SJSA1 (cell line): Measurements from ENCODE around the gene CEP152. TPM values are rescaled to one million over a fixed set of nuclear protein-coding genes. Genes with fewer than 3 reads are reported as not detected.
A peak's percentile ranks its signal among the peaks of the same experiment; 100 is the strongest.

ENCODE experiments used
- DNase-seq, 2 experiments: peaks; one replicate each; pipeline ENCODE4 v3.0.0-alpha.2; 2015 to 2020; ENCODE audit warnings: low spot score in 2 of 2, low read depth in 1 of 2
- H3K27ac ChIP-seq: fragments of 250-450 bp; sonication (Bioruptor Pico); 2 replicates; pipeline ENCODE4 v1.5.1; 2020; ENCODE audit warnings: mild to moderate bottlenecking, moderate library complexity
- H3K27me3 ChIP-seq: fragments of 250-450 bp; sonication (Bioruptor Pico); replicated peaks from 2 replicates; pipeline ENCODE4 v1.5.1; 2020; ENCODE audit warnings: mild to moderate bottlenecking, moderate library complexity
- H3K36me3 ChIP-seq: fragments of 250-450 bp; sonication (Bioruptor Pico); 2 replicates; pipeline ENCODE4 v1.5.1; 2020; ENCODE audit warnings: mild to moderate bottlenecking
- H3K4me1 ChIP-seq: fragments of 250-450 bp; sonication (Bioruptor Pico); replicated peaks from 2 replicates; pipeline ENCODE4 v1.6.1; 2021; ENCODE audit warnings: mild to moderate bottlenecking
- H3K4me3 ChIP-seq: fragments of 250-450 bp; sonication (Bioruptor Pico); 2 replicates; pipeline ENCODE4 v1.5.1; 2020; ENCODE audit warnings: mild to moderate bottlenecking
- H3K9me3 ChIP-seq: fragments of 250-450 bp; sonication (Bioruptor Pico); replicated peaks from 2 replicates; pipeline ENCODE4 v1.5.1; 2020; ENCODE audit warnings: mild to moderate bottlenecking
- total RNA-seq: library from RNA; depleted of rRNA; stranded (reverse); fragments of >200 nt; shearing (Covaris generic); gene quantifications from 2 replicates; pipeline ENCODE4 v1.2.3, GENCODE V29; 2014

The CEP152 gene
- total RNA-seq, 1 experiment from 2014 or later: 19.5 TPM

- Histone ChIP-seq H3K27me3 (no peaks in the 10 kb centered on the region), H3K4me1 (peaks cover 1% of the 10 kb centered on the region), H3K4me3 (no peak overlapping the region), H3K36me3 (no peaks in the 10 kb centered on the region), H3K27ac (no peak overlapping the region), H3K9me3 (peaks cover 3% of the 10 kb centered on the region; the same call in 1 of the 2 replicates)
- DNase-seq: no peak
Observed at GRCh38 chr15:48828906-48829305, 18.0 kb upstream of the CEP152 start.

- no peaks in the 10 kb centered on the region for H3K27me3 ChIP-seq
- H3K9me3 ChIP-seq: peaks cover 3% of the 10 kb centered on the region; the same call in 1 of the 2 replicates
- DNase-seq: no peak
- H3K27ac ChIP-seq: no peak overlapping the region
- H3K4me3 ChIP-seq: no peak overlapping the region
- peaks cover 6% of the 10 kb centered on the region for H3K4me1 ChIP-seq
- H3K36me3 ChIP-seq: no peaks in the 10 kb centered on the region
Observed at GRCh38 chr15:48828471-48828870, 17.6 kb upstream of the CEP152 start.

- Histone ChIP-seq H3K4me3 (no peak overlapping the region), H3K4me1 (peaks cover 11% of the 10 kb centered on the region), H3K27me3 (no peaks in the 10 kb centered on the region), H3K9me3 (no peaks in the 10 kb centered on the region), H3K27ac (no peak overlapping the region), H3K36me3 (no peaks in the 10 kb centered on the region)
- DNase-seq: no peak
Observed at GRCh38 chr15:48825075-48825474, 14.2 kb upstream of the CEP152 start.

GRCh38 chr15:48823706-48824105, 12.8 kb upstream of the CEP152 start:
- H3K4me3 ChIP-seq: no peak overlapping the region
- H3K27me3 ChIP-seq: no peaks in the 10 kb centered on the region
- H3K27ac ChIP-seq: no peak overlapping the region
- H3K4me1 ChIP-seq: peaks cover 11% of the 10 kb centered on the region
- H3K9me3 ChIP-seq: no peaks in the 10 kb centered on the region
- H3K36me3 ChIP-seq: no peaks in the 10 kb centered on the region
- no peak for DNase-seq

- no peaks in the 10 kb centered on the region for H3K9me3 ChIP-seq
- no peaks in the 10 kb centered on the region for H3K36me3 ChIP-seq
- no peak overlapping the region for H3K27ac ChIP-seq
- H3K4me3 ChIP-seq: no peak overlapping the region
- peaks cover 11% of the 10 kb centered on the region for H3K4me1 ChIP-seq
- H3K27me3 ChIP-seq: no peaks in the 10 kb centered on the region
- peak; percentile 27 to 44 for DNase-seq
Observed at GRCh38 chr15:48823237-48823636, 12.4 kb upstream of the CEP152 start.

GRCh38 chr15:48814286-48814685, 3.4 kb upstream of the CEP152 start:
- peaks cover 4% of the 10 kb centered on the region for H3K36me3 ChIP-seq
- H3K27me3 ChIP-seq: no peaks in the 10 kb centered on the region
- no peaks in the 10 kb centered on the region for H3K9me3 ChIP-seq
- peaks cover 9% of the 10 kb centered on the region for H3K4me1 ChIP-seq
- H3K27ac ChIP-seq: no peak overlapping the region
- no peak overlapping the region for H3K4me3 ChIP-seq
- DNase-seq: no peak

GRCh38 chr15:48811325-48811958, 573 bp upstream of the CEP152 start:
- peak overlapping the region; percentile 66 for H3K4me3 ChIP-seq
- H3K27ac ChIP-seq: no peak overlapping the region
- no peaks in the 10 kb centered on the region for H3K27me3 ChIP-seq
- H3K36me3 ChIP-seq: peaks cover 4% of the 10 kb centered on the region
- no peaks in the 10 kb centered on the region for H3K9me3 ChIP-seq
- peaks cover 15% of the 10 kb centered on the region for H3K4me1 ChIP-seq
- DNase-seq: no peak

- H3K9me3 ChIP-seq: no peaks in the 10 kb centered on the region
- H3K27me3 ChIP-seq: no peaks in the 10 kb centered on the region
- no peak overlapping the region for H3K4me3 ChIP-seq
- H3K4me1 ChIP-seq: peaks cover 15% of the 10 kb centered on the region
- no peak for DNase-seq
- H3K36me3 ChIP-seq: peaks cover 15% of the 10 kb centered on the region
- no peak overlapping the region for H3K27ac ChIP-seq
Observed at GRCh38 chr15:48806151-48806550, 4.7 kb downstream of the CEP152 start.

GRCh38 chr15:48805591-48805990, 5.3 kb downstream of the CEP152 start:
- Histone ChIP-seq H3K27ac (no peak overlapping the region), H3K36me3 (peaks cover 12% of the 10 kb centered on the region)
- DNase-seq: no peak

GRCh38 chr15:48803877-48804276, 7.0 kb downstream of the CEP152 start:
- no peaks in the 10 kb centered on the region for H3K9me3 ChIP-seq
- no peak overlapping the region for H3K27ac ChIP-seq
- peaks cover 11% of the 10 kb centered on the region; the same call in 1 of the 2 replicates for H3K36me3 ChIP-seq
- H3K4me1 ChIP-seq: peaks cover 1% of the 10 kb centered on the region; the same call in 1 of the 2 replicates
- H3K4me3 ChIP-seq: no peak overlapping the region
- H3K27me3 ChIP-seq: no peaks in the 10 kb centered on the region
- DNase-seq: no peak

More at GRCh38 chr15:48805591-48805990, 5.3 kb downstream of the CEP152 start:
- Histone ChIP-seq H3K27me3 (no peaks in the 10 kb centered on the region), H3K9me3 (no peaks in the 10 kb centered on the region), H3K4me3 (no peak overlapping the region), H3K4me1 (peaks cover 15% of the 10 kb centered on the region)

GRCh38 chr15:48802867-48803266, 8.0 kb downstream of the CEP152 start:
- no peaks in the 10 kb centered on the region for H3K9me3 ChIP-seq
- H3K36me3 ChIP-seq: peaks cover 11% of the 10 kb centered on the region; the same call in 1 of the 2 replicates
- no peak overlapping the region for H3K4me3 ChIP-seq
- no peaks in the 10 kb centered on the region for H3K27me3 ChIP-seq
- no peak overlapping the region for H3K27ac ChIP-seq
- H3K4me1 ChIP-seq: no peaks in the 10 kb centered on the region; the same call in 1 of the 2 replicates
- peak; percentile 38 to 56 for DNase-seq

GRCh38 chr15:48802257-48802656, 8.6 kb downstream of the CEP152 start:
- Histone ChIP-seq H3K4me3 (no peak overlapping the region), H3K4me1 (peaks cover 3% of the 10 kb centered on the region), H3K9me3 (no peaks in the 10 kb centered on the region), H3K27ac (no peak overlapping the region), H3K27me3 (no peaks in the 10 kb centered on the region), H3K36me3 (peaks cover 14% of the 10 kb centered on the region)
- no peak for DNase-seq

- Histone ChIP-seq H3K9me3 (no peaks in the 10 kb centered on the region), H3K4me1 (peaks cover 17% of the 10 kb centered on the region), H3K36me3 (peaks cover 20% of the 10 kb centered on the region), H3K27ac (no peak overlapping the region), H3K4me3 (no peak overlapping the region), H3K27me3 (no peaks in the 10 kb centered on the region)
- no peak for DNase-seq
Observed at GRCh38 chr15:48800811-48801455, 9.9 kb downstream of the CEP152 start.

GRCh38 chr15:48800245-48800644, 10.6 kb downstream of the CEP152 start:
- no peaks in the 10 kb centered on the region for H3K27me3 ChIP-seq
- peaks cover 19% of the 10 kb centered on the region for H3K4me1 ChIP-seq
- H3K27ac ChIP-seq: no peak overlapping the region
- no peaks in the 10 kb centered on the region for H3K9me3 ChIP-seq
- no peak for DNase-seq
- peaks cover 24% of the 10 kb centered on the region for H3K36me3 ChIP-seq
- no peak overlapping the region for H3K4me3 ChIP-seq
